Panc1 (cell line): ENCODE data around the gene ASB1. TPM values are rescaled to one million over a fixed set of nuclear protein-coding genes. Genes with fewer than 3 reads are reported as not detected.

ENCODE experiments used
- ATAC-seq: fragments of 200-7000 bp; cut with Tn5 transposase; 2 replicates; pipeline ENCODE4 v1.9.1; 2020; ENCODE audit warnings: mild to moderate bottlenecking, moderate library complexity
- BruUV-seq: library from RNA; stranded (reverse); fragments of 400-500 nt; replicated peaks from 2 replicates; lab custom pipeline; 2021; lab: Mats Ljungman, UMichigan
- CTCF ChIA-PET: fragments of 300-600 bp; sonication (Branson Sonifier 250); formaldehyde crosslinking; loops from one replicate; lab custom pipeline; 2022; ENCODE audit warnings: antibody characterized with exemption; lab: Charles Lee
- POLR2A ChIA-PET: fragments of 300-600 bp; sonication (Branson Sonifier 250); formaldehyde crosslinking; loops from one replicate; lab custom pipeline; 2022; ENCODE audit warnings: antibody characterized with exemption; lab: Charles Lee
- DNase-seq: peaks from one replicate; pipeline ENCODE4 v3.0.0-alpha.2; 2010; ENCODE audit warnings: low read depth, low spot score
- H3K27ac ChIP-seq: 2 replicates; pipeline ENCODE4 v1.5.1; 2011; ENCODE audit warnings: mild to moderate bottlenecking, low read length, inconsistent platforms
- H3K27me3 ChIP-seq: fragments of 200-500 bp; sonication (Bioruptor generic); 2 replicates; pipeline ENCODE4 v1.6.0; 2014; ENCODE audit warnings: low read length, inconsistent platforms; ENCODE audit not compliant: control insufficient read depth, insufficient read depth
- H3K36me3 ChIP-seq: fragments of 200-500 bp; sonication (Bioruptor generic); 2 replicates; pipeline ENCODE4 v1.5.1; 2014; ENCODE audit warnings: inconsistent platforms, mild to moderate bottlenecking, low read length, moderate library complexity; ENCODE audit not compliant: control insufficient read depth, insufficient read depth
- H3K4me1 ChIP-seq: 2 replicates; pipeline ENCODE4 v1.5.1; 2011; ENCODE audit warnings: inconsistent platforms, mild to moderate bottlenecking, low read length, moderate library complexity; ENCODE audit not compliant: control insufficient read depth, insufficient read depth
- H3K4me3 ChIP-seq, 2 experiments: 2 replicates each; pipeline ENCODE4 v1.5.1; 2011 to 2012; ENCODE audit warnings: low read depth in 2 of 2, low read length in 2 of 2, mild to moderate bottlenecking in 2 of 2, inconsistent platforms in 1 of 2, moderate library complexity in 1 of 2
- H3K9me3 ChIP-seq: fragments of 200-500 bp; sonication (Bioruptor generic); 2 replicates; pipeline ENCODE4 v1.5.1; 2014; ENCODE audit warnings: low read depth, mild to moderate bottlenecking, inconsistent platforms, low read length, moderate library complexity; ENCODE audit not compliant: control insufficient read depth, insufficient read depth
- POLR2AphosphoS5 ChIP-seq: IDR thresholded peaks from 2 replicates; pipeline ENCODE4 v1.6.1; 2012; ENCODE audit warnings: mild to moderate bottlenecking, low read depth, low read length, moderate library complexity
- SIN3A ChIP-seq: IDR thresholded peaks from 2 replicates; pipeline ENCODE4 v1.6.1; 2012; ENCODE audit warnings: low read depth, mild to moderate bottlenecking, low read length, moderate library complexity, borderline replicate concordance; ENCODE audit not compliant: insufficient read depth
- TCF7L2 ChIP-seq: IDR thresholded peaks from 2 replicates; pipeline ENCODE4 v1.6.1; 2011; ENCODE audit warnings: mild to moderate bottlenecking, low read depth, low read length, inconsistent platforms
- in situ Hi-C: cut with HindIII; loops from 2 replicates; pipeline ENCODE4 v1.10.0; 2016; ENCODE audit warnings: low sequenced_read_pairs, low pct_unique_long_range_greater_than_20kb
- intact Hi-C: fragments of 100-400 bp; cut with micrococcal nuclease; formaldehyde crosslinking; loops from one replicate; pipeline ENCODE4 v1.10.0; 2022; ENCODE audit not compliant: unreplicated experiment
- total RNA-seq: library from RNA; stranded (reverse); gene quantifications from one replicate; pipeline ENCODE4 v1.2.1, GENCODE V29; 2021; ENCODE audit not compliant: unreplicated experiment
- TF ChIP-seq, protein P1 (sequence below), 2 experiments: IDR thresholded peaks; 2 replicates each; pipeline ENCODE4 v1.6.1; 2011 to 2012; ENCODE audit warnings: low read depth in 2 of 2, control low read depth in 1 of 2, low read length in 1 of 2, mild to moderate bottlenecking in 1 of 2, moderate library complexity in 1 of 2; ENCODE audit not compliant: insufficient read depth in 1 of 2
- TF ChIP-seq, protein P2 (sequence below): fragments of 450-650 bp; IDR thresholded peaks from 2 replicates; pipeline ENCODE4 v1.5.1; 2017; ENCODE audit warnings: mild to moderate bottlenecking

ASB1 gene
- total RNA-seq, 1 experiment from 2014 or later, result 57.3 TPM

DNA sequence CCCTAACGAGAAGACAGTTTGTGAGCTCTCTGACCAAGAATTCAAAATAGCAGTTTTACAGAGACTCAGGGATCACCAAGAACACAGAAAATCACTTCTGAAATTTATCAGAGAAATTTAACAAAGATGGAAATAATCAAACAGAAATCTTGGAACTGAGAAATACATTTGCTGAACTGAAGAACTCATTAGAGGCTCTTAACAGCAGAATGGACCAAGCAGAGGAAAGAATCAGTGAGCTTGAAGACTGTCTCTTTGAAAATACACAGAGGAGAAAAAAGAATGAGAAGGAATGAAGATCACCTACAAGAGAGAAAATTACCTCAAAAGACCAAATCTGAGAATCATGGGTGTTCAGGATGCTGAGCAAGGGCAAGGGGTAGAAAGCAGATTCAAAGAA, 29.7 kb downstream of the ASB1 start:
- POLR2A ChIA-PET, result no interaction called here
- ATAC-seq (no peak), DNase-seq (no peak)
- Histone ChIP-seq H3K27ac (no peak overlapping the region), H3K4me1 (no peaks in the 10 kb centered on the region), H3K27me3 (no peaks in the 10 kb centered on the region), H3K36me3 (no peaks in the 10 kb centered on the region), H3K4me3 (no peak overlapping the region), H3K9me3 (peaks cover 7% of the 10 kb centered on the region; the same call in 1 of the 2 replicates)
- BruUV-seq, result no TSS peak
- no peak for TF ChIP-seq POLR2AphosphoS5
- TF ChIP-seq SIN3A, result no peak
- TF ChIP-seq, protein P1, sequence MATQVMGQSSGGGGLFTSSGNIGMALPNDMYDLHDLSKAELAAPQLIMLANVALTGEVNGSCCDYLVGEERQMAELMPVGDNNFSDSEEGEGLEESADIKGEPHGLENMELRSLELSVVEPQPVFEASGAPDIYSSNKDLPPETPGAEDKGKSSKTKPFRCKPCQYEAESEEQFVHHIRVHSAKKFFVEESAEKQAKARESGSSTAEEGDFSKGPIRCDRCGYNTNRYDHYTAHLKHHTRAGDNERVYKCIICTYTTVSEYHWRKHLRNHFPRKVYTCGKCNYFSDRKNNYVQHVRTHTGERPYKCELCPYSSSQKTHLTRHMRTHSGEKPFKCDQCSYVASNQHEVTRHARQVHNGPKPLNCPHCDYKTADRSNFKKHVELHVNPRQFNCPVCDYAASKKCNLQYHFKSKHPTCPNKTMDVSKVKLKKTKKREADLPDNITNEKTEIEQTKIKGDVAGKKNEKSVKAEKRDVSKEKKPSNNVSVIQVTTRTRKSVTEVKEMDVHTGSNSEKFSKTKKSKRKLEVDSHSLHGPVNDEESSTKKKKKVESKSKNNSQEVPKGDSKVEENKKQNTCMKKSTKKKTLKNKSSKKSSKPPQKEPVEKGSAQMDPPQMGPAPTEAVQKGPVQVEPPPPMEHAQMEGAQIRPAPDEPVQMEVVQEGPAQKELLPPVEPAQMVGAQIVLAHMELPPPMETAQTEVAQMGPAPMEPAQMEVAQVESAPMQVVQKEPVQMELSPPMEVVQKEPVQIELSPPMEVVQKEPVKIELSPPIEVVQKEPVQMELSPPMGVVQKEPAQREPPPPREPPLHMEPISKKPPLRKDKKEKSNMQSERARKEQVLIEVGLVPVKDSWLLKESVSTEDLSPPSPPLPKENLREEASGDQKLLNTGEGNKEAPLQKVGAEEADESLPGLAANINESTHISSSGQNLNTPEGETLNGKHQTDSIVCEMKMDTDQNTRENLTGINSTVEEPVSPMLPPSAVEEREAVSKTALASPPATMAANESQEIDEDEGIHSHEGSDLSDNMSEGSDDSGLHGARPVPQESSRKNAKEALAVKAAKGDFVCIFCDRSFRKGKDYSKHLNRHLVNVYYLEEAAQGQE (IDR thresholded peaks at IDR 0.05; ENCODE audit: insufficient read depth in 1 of 2, low read depth in 2 of 2, low read length in 1 of 2), result no peak
- TF ChIP-seq TCF7L2, result no peak
- TF ChIP-seq, protein P2, sequence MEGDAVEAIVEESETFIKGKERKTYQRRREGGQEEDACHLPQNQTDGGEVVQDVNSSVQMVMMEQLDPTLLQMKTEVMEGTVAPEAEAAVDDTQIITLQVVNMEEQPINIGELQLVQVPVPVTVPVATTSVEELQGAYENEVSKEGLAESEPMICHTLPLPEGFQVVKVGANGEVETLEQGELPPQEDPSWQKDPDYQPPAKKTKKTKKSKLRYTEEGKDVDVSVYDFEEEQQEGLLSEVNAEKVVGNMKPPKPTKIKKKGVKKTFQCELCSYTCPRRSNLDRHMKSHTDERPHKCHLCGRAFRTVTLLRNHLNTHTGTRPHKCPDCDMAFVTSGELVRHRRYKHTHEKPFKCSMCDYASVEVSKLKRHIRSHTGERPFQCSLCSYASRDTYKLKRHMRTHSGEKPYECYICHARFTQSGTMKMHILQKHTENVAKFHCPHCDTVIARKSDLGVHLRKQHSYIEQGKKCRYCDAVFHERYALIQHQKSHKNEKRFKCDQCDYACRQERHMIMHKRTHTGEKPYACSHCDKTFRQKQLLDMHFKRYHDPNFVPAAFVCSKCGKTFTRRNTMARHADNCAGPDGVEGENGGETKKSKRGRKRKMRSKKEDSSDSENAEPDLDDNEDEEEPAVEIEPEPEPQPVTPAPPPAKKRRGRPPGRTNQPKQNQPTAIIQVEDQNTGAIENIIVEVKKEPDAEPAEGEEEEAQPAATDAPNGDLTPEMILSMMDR, result no peak
- intact Hi-C loops (no loop called here), in situ Hi-C loops (no loop called here)
- CTCF ChIA-PET, result no interaction called here

DNA sequence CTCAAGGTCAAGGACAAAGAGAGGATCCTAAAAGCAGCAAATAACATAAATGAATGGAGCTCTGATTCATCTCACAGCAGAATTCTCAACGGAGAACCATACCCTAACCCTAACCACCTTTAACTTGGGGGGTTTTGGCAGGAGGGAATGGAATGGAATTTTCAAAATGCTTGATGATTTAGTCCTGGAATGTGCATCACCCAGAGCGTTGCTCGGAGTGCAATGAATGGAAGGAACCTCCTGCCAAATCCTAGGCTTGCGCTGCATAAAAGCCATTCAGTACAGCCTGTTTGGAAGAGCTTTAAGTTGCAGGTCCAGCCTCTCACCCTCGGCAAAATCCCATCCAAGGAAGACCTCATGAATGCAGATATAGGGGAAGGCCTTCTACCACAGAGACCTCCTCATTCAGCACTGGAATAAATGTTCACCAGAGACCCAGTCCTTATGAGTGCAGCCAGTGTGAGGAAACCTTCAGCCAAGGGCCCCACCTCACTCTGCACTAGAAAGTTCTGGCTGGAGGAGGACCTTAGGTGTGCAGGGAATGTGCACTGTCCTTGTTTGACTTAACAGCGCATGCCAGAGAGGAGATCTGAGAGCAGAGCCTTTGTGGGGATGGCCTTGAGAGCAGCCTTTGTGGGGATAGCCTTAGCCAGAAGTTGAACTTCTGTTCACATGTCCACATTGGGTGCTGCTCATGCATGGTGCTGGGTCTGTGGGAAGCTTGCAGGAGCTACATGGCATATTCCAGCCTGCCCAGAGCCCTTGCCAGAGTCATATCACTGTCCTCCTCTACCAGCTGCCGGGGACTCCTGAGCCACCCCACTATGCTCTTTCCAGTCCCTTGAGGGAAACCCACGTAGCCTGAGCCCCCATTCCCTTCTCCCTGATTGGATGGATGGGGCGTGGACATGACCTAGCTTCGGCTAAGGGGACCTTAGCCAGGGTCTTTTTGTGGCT, 30.5 kb downstream of the ASB1 start:
- ChIA-PET POLR2A (no interaction called here), CTCF (no interaction called here)
- H3K9me3 ChIP-seq, result peaks cover 7% of the 10 kb centered on the region; the same call in 1 of the 2 replicates
- BruUV-seq, result no TSS peak
- TF ChIP-seq SIN3A (no peak), TCF7L2 (no peak), POLR2AphosphoS5 (no peak)
- TF ChIP-seq, protein P2, result no peak
- TF ChIP-seq, protein P1 (IDR thresholded peaks at IDR 0.05; ENCODE audit: insufficient read depth in 1 of 2, low read depth in 2 of 2, low read length in 1 of 2), result no peak
- in situ Hi-C loops (no loop called here), intact Hi-C loops (no loop called here)
- H3K27ac ChIP-seq, result no peak overlapping the region
- DNase-seq (no peak), ATAC-seq (no peak)
- no peaks in the 10 kb centered on the region for H3K4me1 ChIP-seq
- no peaks in the 10 kb centered on the region for H3K36me3 ChIP-seq
- H3K4me3 ChIP-seq, result no peak overlapping the region
- no peaks in the 10 kb centered on the region for H3K27me3 ChIP-seq
